Neural crest cell (in vitro differentiated cells): ENCODE data around the gene PCED1B. TPM values are rescaled to one million over a fixed set of nuclear protein-coding genes. Genes with fewer than 3 reads are reported as not detected.

Experiments used
- DNase-seq: peaks from one replicate; pipeline ENCODE4 v3.0.0; 2021; ENCODE audit warnings: low read depth, mixed read lengths, low spot score
- H3K27ac Mint-ChIP-seq: one replicate; pipeline ENCODE4 v1.8.0; 2021; ENCODE audit warnings: mild to moderate bottlenecking, mixed read lengths; ENCODE audit not compliant: unreplicated experiment
- H3K27me3 Mint-ChIP-seq: 2 replicates; pipeline ENCODE4 v1.8.0; 2021; ENCODE audit warnings: low read depth, mild to moderate bottlenecking, mixed read lengths
- H3K36me3 Mint-ChIP-seq: 2 replicates; pipeline ENCODE4 v1.8.0; 2021; ENCODE audit warnings: low read depth, mild to moderate bottlenecking, mixed read lengths
- H3K4me1 Mint-ChIP-seq: 2 replicates; pipeline ENCODE4 v1.8.0; 2021; ENCODE audit warnings: mixed read lengths
- H3K4me3 Mint-ChIP-seq: one replicate; pipeline ENCODE4 v1.8.0; 2021; ENCODE audit warnings: mild to moderate bottlenecking, mixed read lengths
- H3K9me3 Mint-ChIP-seq: 2 replicates; pipeline ENCODE4 v1.8.0; 2021; ENCODE audit warnings: mixed read lengths
- total RNA-seq: library from RNA; stranded (reverse); gene quantifications from 2 replicates; pipeline ENCODE4 v1.2.1, GENCODE V29; 2021
- TF ChIP-seq, protein P1 (sequence below): fragments of 200-600 bp; sonication (generic); conservative IDR thresholded peaks from 2 replicates; pipeline ENCODE4 v1.5.0; 2021; ENCODE audit warnings: antibody characterized with exemption, mild to moderate bottlenecking

PCED1B gene
- total RNA-seq, 1 donor from 2014 or later, result 0.47 TPM

DNA sequence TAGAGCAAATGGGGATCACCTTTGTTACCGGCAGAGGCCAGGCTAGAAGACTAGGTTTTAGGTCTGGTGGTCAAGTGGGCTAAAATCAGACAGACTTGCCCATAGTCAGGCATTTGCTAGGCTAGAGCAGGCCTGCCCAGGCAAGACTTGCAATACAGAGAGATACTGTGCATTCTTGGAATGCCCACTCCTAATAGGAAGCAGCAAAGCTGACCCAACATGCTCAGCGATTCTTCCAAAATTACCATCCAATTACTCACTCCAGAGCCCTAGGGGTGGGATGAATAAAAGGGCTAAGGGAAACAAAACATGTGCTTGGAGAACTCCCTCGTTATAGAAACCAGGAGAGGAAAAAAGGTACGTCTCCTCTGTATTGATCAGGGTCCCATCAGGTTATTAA, 188.2 kb downstream of the PCED1B start:
- Mint-ChIP-seq H3K27me3 (no peaks in the 10 kb centered on the region), H3K4me1 (peaks cover 7% of the 10 kb centered on the region), H3K4me3 (no peak overlapping the region), H3K27ac (no peak overlapping the region), H3K36me3 (no peaks in the 10 kb centered on the region), H3K9me3 (peaks cover 7% of the 10 kb centered on the region)
- TF ChIP-seq, protein P1, sequence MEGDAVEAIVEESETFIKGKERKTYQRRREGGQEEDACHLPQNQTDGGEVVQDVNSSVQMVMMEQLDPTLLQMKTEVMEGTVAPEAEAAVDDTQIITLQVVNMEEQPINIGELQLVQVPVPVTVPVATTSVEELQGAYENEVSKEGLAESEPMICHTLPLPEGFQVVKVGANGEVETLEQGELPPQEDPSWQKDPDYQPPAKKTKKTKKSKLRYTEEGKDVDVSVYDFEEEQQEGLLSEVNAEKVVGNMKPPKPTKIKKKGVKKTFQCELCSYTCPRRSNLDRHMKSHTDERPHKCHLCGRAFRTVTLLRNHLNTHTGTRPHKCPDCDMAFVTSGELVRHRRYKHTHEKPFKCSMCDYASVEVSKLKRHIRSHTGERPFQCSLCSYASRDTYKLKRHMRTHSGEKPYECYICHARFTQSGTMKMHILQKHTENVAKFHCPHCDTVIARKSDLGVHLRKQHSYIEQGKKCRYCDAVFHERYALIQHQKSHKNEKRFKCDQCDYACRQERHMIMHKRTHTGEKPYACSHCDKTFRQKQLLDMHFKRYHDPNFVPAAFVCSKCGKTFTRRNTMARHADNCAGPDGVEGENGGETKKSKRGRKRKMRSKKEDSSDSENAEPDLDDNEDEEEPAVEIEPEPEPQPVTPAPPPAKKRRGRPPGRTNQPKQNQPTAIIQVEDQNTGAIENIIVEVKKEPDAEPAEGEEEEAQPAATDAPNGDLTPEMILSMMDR, result no peak
- no peak for DNase-seq

- peaks cover 7% of the 10 kb centered on the region for H3K9me3 Mint-ChIP-seq
- H3K4me3 Mint-ChIP-seq, result no peak overlapping the region
- no peaks in the 10 kb centered on the region for H3K36me3 Mint-ChIP-seq
- no peaks in the 10 kb centered on the region for H3K27me3 Mint-ChIP-seq
- no peak overlapping the region for H3K27ac Mint-ChIP-seq
- TF ChIP-seq, protein P1, result no peak
- DNase-seq, result no peak
- H3K4me1 Mint-ChIP-seq, result peaks cover 14% of the 10 kb centered on the region
These were observed 189.4 kb downstream of the PCED1B start for GRCh38 chr12:47268501-47269454.

- Mint-ChIP-seq H3K36me3 (no peaks in the 10 kb centered on the region), H3K9me3 (peaks cover 2% of the 10 kb centered on the region), H3K27ac (no peak overlapping the region), H3K4me3 (no peak overlapping the region), H3K27me3 (no peaks in the 10 kb centered on the region), H3K4me1 (peaks cover 14% of the 10 kb centered on the region)
- no peak for DNase-seq
- TF ChIP-seq, protein P1, result no peak
These were observed 190.5 kb downstream of the PCED1B start for GRCh38 chr12:47269916-47270315.

DNA sequence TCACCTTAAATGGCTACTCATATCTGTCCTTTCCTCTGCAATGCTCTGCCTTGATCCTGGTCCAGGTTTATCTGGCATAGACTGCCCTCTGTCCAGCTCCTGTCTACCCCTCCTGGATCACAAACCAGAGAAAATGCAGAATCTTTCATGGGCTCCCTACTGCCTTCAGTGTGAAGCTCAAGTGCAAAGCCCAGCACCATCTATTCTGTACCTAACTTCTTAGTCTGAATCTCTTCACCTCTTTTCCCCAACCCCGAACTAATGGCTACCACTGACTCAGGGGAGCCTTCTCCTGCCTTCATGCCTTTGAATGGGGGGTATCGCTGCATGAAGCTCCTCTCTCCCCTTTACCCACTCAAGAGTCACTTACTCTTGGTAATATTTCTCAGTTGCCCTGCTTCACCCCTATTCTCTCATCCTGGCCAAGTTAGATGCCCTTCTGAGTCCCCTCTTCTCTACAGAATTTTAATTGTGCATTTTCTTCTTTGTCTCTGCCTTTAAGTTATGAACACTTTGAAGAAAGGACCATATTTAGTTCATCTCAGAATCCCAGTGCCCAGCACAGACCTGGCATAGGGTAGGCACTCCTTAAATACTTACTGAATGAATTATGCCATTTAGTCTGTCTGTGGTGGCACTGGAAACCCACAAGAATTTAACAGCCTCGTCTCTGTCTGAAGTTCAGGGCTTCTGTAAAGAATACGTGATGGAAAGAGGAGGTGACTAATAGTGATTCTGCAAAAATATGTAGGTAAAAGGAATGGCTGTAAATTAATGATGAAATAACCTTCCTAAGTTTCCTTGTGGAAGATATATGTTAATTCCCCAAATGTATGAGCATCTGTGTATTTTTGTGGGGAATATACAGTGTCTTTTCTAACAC, 191.6 kb downstream of the PCED1B start:
- DNase-seq, result no peak
- Mint-ChIP-seq H3K36me3 (no peaks in the 10 kb centered on the region), H3K4me1 (peaks cover 14% of the 10 kb centered on the region), H3K27ac (no peak overlapping the region), H3K9me3 (peaks cover 2% of the 10 kb centered on the region), H3K4me3 (no peak overlapping the region), H3K27me3 (no peaks in the 10 kb centered on the region)
- TF ChIP-seq, protein P1, result no peak

DNA sequence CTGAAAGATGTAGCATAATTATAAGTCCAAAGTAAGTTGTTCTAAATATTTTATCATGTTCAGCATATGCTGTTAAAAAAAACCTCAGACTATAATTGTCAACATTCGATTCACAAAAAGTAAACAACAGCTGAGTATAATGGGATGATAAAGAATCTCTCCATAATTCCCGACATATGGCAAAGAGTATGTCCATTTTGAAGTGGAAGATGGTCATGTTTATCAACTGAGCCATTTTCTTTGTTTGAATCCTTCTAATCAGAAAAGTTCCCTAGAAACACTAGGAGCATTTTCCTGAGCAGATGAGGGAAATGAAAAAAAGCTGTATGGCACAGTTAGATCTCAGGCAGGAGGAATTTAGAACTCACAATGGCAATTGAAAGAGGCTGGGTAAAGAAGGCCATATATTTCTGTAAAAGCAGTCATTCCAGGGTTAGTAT, 192.4 kb downstream of the PCED1B start:
- H3K27ac Mint-ChIP-seq, result no peak overlapping the region
- TF ChIP-seq, protein P1, result no peak
- H3K9me3 Mint-ChIP-seq, result peaks cover 2% of the 10 kb centered on the region
- peaks cover 18% of the 10 kb centered on the region for H3K4me1 Mint-ChIP-seq
- DNase-seq, result no peak
- H3K27me3 Mint-ChIP-seq, result no peaks in the 10 kb centered on the region
- no peaks in the 10 kb centered on the region for H3K36me3 Mint-ChIP-seq
- H3K4me3 Mint-ChIP-seq, result no peak overlapping the region
